ENCODE data around the gene KIAA0232.

- no peak for TF ChIP-seq MXI1 (conservative IDR thresholded peaks at IDR 0.05; ENCODE audit: poor library complexity, severe bottlenecking)
- no peak for TF ChIP-seq CTCF (IDR thresholded peaks at IDR 0.05; ENCODE audit: poor library complexity, severe bottlenecking)
- TF ChIP-seq RAD21 (conservative IDR thresholded peaks at IDR 0.05): no peak
- TF ChIP-seq POLR2AphosphoS5 (IDR thresholded peaks at IDR 0.05): no peak
- TF ChIP-seq EZH2 (IDR thresholded peaks at IDR 0.05; ENCODE audit: borderline replicate concordance, insufficient read depth, low read length, poor library complexity, severe bottlenecking): no peak
- TF ChIP-seq EP300 (conservative IDR thresholded peaks at IDR 0.05; ENCODE audit: poor library complexity, severe bottlenecking): no peak
These were observed 28.6 kb downstream of the KIAA0232 start for GRCh38 chr4:6811165-6811564.

All from neural cell (in vitro differentiated cells).